GM19452 (cell line): Measurements from ENCODE around the gene PGK1.
"Not testable (repeated sequence)": the region's sequence is repeated elsewhere in the genome, so short reads cannot be mapped to it uniquely, and the experiment has no call there.

Source experiments
- ATAC-seq: cut with Tn5 transposase; IDR thresholded peaks from one replicate; pipeline ENCODE4 v1.9.1; 2021; ENCODE audit not compliant: unreplicated experiment

The PGK1 gene

GRCh38 chrX:78111140-78111931 is 7.3 kb downstream of the PGK1 start:
- ATAC-seq: no peak

GRCh38 chrX:78116365-78116764 is 12.3 kb downstream of the PGK1 start:
- no peak for ATAC-seq

DNA sequence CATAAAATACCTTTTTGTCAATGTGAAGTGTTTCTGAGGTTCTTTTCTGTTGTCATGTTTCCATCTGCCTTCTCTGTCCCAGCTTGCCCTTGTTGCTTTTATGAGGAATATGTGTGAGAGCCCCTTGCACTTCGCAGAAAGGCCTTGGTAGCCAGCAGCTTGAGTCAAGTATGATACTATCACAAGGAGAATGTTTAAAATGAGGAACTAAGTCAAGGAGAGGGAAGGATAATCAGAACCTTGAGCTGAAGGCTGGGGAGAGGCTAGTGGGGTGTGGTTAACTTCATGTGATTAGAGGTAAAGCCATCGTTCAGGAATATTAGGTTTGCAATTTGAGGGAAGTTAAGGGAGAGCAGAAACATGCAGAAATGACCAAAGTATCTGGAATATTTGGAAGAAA is 12.7 kb downstream of the PGK1 start:
- no peak for ATAC-seq

GRCh38 chrX:78118628-78119027 is 14.6 kb downstream of the PGK1 start:
- no peak for ATAC-seq

GRCh38 chrX:78119521-78120227 is 15.6 kb downstream of the PGK1 start:
- ATAC-seq: no peak

DNA sequence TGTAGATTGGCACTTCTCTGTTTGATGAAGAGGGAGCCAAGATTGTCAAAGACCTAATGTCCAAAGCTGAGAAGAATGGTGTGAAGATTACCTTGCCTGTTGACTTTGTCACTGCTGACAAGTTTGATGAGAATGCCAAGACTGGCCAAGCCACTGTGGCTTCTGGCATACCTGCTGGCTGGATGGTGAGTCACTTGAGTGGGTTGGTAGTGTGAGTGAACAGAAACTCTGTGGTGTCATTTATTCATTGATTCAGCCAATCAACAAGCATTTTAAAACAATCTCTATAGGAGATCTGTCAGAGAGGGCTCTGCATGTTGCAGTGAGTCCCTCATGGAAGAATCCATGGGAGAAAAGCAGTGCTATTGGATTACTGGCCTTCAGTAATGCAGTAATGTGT is 19.1 kb downstream of the PGK1 start:
- no peak for ATAC-seq

- ATAC-seq: no peak
Observed at GRCh38 chrX:78124307-78124706, 20.3 kb downstream of the PGK1 start.

GRCh38 chrX:78125148-78125547 is 21.1 kb downstream of the PGK1 start:
- ATAC-seq: no peak

- ATAC-seq: not testable (repeated sequence)
Observed at GRCh38 chrX:78125781-78126180, 21.7 kb downstream of the PGK1 start.

DNA sequence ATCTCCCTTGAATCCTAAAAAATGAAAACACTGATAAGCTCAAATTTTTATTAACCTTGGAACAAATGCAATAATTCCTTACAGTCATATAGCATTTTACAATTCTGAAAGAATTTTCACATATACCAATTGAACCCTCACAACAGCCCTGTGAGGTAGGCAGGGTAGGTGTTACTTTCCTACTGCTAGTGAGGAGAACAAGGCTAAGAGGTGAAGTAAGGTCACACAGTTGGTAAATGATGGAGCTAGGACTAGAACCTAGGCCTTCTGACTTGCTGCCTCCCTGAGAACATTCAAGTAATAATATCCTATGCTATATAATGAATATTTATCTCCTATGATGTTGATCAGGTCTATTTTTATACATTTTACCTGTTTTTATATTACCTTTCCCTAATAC is 25.7 kb downstream of the PGK1 start:
- ATAC-seq: no peak

GRCh38 chrX:78130396-78130795 is 26.3 kb downstream of the PGK1 start:
- ATAC-seq: no peak

- no peak for ATAC-seq
Observed at GRCh38 chrX:78131117-78131516, 27.1 kb downstream of the PGK1 start.

- ATAC-seq: no peak
Observed at GRCh38 chrX:78133238-78133960, 29.4 kb downstream of the PGK1 start.

GRCh38 chrX:78139160-78140123 is 35.4 kb downstream of the PGK1 start, which contains the start of gene TAF9B:
TAF9B (minus strand) TSS chrX:78139650; CDS start chrX:78139611, 39 bp downstream.
- ATAC-seq: peak; percentile 96

DNA sequence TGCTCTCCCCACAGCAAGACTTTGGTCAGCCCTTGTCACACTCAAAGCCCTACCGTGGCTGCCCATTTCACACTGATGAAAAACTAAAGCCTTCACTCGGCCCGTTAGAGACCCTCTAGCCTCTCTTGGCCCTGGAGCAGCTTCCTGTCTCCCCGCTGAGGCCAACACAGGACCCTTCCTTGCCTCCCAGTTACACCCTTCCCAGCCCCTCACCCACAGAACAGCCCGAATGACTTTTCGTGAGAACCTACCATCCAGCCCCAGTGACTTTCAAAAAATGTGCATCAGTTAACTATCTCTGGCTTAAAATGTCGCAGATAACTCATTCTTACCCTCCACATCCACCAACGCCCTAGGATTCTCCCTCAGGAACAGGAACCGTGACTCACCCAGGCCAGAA is 36.2 kb downstream of the PGK1 start:
- ATAC-seq: no peak

GRCh38 chrX:78147002-78147540 is 43.0 kb downstream of the PGK1 start:
- not testable (repeated sequence) for ATAC-seq

- not testable (repeated sequence) for ATAC-seq
Observed at GRCh38 chrX:78157373-78157772, 53.3 kb downstream of the PGK1 start.

DNA sequence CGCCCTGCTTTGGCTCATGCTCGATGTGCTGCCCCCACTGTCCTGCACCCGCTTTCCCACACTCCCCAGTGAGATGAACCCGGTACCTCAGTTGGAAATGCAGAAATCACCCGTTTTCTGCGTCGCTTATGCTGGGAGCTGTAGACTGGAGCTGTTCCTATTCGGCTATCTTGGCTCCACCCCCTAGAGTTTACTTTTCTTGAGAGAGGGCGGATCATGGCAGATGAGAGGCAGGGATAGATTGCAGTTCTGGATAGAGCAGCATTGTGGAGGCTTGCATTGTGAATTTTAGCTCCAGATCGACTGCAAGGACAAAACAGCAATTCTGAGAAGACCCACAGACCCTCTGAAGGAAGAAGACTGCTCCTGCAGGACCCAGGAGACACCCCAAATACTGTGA is 53.8 kb downstream of the PGK1 start:
- not testable (repeated sequence) for ATAC-seq

GRCh38 chrX:78160711-78161110 is 56.7 kb downstream of the PGK1 start:
- not testable (repeated sequence) for ATAC-seq

DNA sequence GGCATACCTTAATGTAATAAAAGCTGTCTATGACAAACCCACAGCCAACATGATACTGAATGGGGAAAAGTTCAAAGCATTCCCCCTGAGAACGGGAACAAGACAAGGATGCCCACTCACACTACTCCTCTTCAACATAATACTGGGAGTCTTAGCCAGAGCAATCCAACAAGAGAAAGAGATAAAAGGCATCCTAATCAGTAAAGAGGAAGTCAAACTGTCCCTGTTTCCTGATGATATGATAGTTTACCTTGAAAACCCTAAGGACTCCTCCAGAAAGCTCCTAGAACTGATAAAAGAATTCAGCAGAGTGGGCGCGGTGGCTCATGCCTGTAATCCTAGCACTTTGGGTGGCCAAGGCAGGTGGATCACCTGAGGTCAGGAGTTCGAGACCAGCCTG is 59.1 kb downstream of the PGK1 start:
- ATAC-seq: not testable (repeated sequence)
